Caco-2 (cell line): Measurements from ENCODE around the gene CYB561D1. TPM values are rescaled to one million over a fixed set of nuclear protein-coding genes. Genes with fewer than 3 reads are reported as not detected.
A peak's percentile ranks its signal among the peaks of the same experiment; 100 is the strongest.

Experiments
- BruUV-seq: library from RNA; stranded (reverse); fragments of 400-500 nt; replicated peaks from 2 replicates; lab custom pipeline; 2021; lab: Mats Ljungman, UMichigan
- CTCF ChIA-PET: fragments of 300-600 bp; sonication (Branson Sonifier 250); formaldehyde crosslinking; loops from one replicate; lab custom pipeline; 2022; ENCODE audit warnings: antibody characterized with exemption; lab: Charles Lee
- POLR2A ChIA-PET: fragments of 300-600 bp; sonication (Branson Sonifier 250); formaldehyde crosslinking; loops from one replicate; lab custom pipeline; 2022; ENCODE audit warnings: antibody characterized with exemption; lab: Charles Lee
- DNase-seq, 2 experiments: peaks; one replicate each; pipeline versions ENCODE4 v3.0.0 to v3.0.0-alpha.2; 2020 to 2022
- H3K27me3 ChIP-seq: replicated peaks from 2 replicates; pipeline ENCODE4 v1.6.0; 2011; ENCODE audit warnings: low read length; ENCODE audit not compliant: control insufficient read depth, insufficient read depth
- H3K36me3 ChIP-seq: 2 replicates; pipeline ENCODE4 v1.5.1; 2011; ENCODE audit warnings: low read length; ENCODE audit not compliant: control insufficient read depth, insufficient read depth
- H3K4me1 ChIP-seq: fragments of 250-450 bp; sonication (Bioruptor Pico); 2 replicates; pipeline ENCODE4 v1.5.1; 2020; ENCODE audit warnings: mild to moderate bottlenecking
- H3K4me3 ChIP-seq: 2 replicates; pipeline ENCODE4 v1.5.1; 2011; ENCODE audit warnings: low read depth, mild to moderate bottlenecking, control low read depth, low read length
- H3K9me3 ChIP-seq: fragments of 250-450 bp; sonication (Bioruptor Pico); 2 replicates; pipeline ENCODE4 v1.5.1; 2020; ENCODE audit warnings: mild to moderate bottlenecking, moderate library complexity
- H3K27ac Mint-ChIP-seq: one replicate; pipeline ENCODE4 v1.8.0; 2022; ENCODE audit warnings: mixed read lengths; ENCODE audit not compliant: unreplicated experiment
- H3K27me3 Mint-ChIP-seq: one replicate; pipeline ENCODE4 v1.8.0; 2022; ENCODE audit warnings: mixed read lengths; ENCODE audit not compliant: insufficient read depth, unreplicated experiment
- H3K36me3 Mint-ChIP-seq: one replicate; pipeline ENCODE4 v1.8.0; 2022; ENCODE audit warnings: mild to moderate bottlenecking, mixed read lengths; ENCODE audit not compliant: insufficient read depth, unreplicated experiment
- H3K4me1 Mint-ChIP-seq: one replicate; pipeline ENCODE4 v1.8.0; 2022; ENCODE audit warnings: low read depth, mixed read lengths; ENCODE audit not compliant: unreplicated experiment
- H3K4me3 Mint-ChIP-seq: one replicate; pipeline ENCODE4 v1.8.0; 2022; ENCODE audit warnings: mild to moderate bottlenecking, moderate library complexity, mixed read lengths; ENCODE audit not compliant: unreplicated experiment
- H3K9me3 Mint-ChIP-seq: one replicate; pipeline ENCODE4 v1.8.0; 2022; ENCODE audit warnings: mixed read lengths; ENCODE audit not compliant: unreplicated experiment
- intact Hi-C: fragments of 100-400 bp; cut with micrococcal nuclease; formaldehyde crosslinking; loops from one replicate; pipeline ENCODE4 v1.10.0; 2022; ENCODE audit not compliant: unreplicated experiment
- total RNA-seq: library from RNA; stranded (reverse); gene quantifications from 2 replicates; pipeline ENCODE4 v1.2.3, GENCODE V29; 2022
- TF ChIP-seq, protein P1 (sequence below), 2 experiments: fragments of 200-600 bp in 1 of 2; IDR thresholded peaks; 1 replicate in 1 of 2; 2 replicates in 1 of 2; pipeline versions ENCODE4 v1.5.1 to v1.8.0; 2011 to 2022; ENCODE audit warnings: antibody characterized with exemption in 1 of 2, control low read depth in 1 of 2, inconsistent platforms in 1 of 2, low read depth in 1 of 2, low read length in 1 of 2, mild to moderate bottlenecking in 1 of 2, moderate library complexity in 1 of 2; ENCODE audit not compliant: insufficient read depth in 1 of 2, severe bottlenecking in 1 of 2, unreplicated experiment in 1 of 2

Gene CYB561D1
- total RNA-seq, 1 experiment from 2014 or later = 7.3 TPM

DNA sequence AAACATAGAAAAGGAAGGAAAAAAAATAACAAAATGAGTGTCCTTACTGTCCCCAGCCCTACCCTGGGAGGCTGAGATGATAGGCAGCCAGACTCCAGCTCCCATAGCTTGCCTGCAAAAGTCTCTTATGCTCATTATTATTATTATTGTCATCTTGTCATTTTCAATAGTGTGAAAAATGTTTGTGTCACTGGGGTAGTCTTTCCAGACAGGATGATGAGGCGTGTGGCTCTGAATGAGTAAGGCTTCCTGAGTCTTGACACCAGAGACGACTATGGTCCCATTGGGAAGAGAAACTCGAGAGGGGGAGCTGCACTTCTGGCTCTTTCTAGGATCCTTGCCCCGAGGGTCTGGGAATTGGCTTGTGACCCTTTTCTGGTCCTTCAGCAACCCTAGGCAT lies 1.1 kb upstream of the CYB561D1 start:
- Mint-ChIP-seq H3K4me3 (no peak overlapping the region), H3K36me3 (peaks cover 6% of the 10 kb centered on the region), H3K4me1 (no peaks in the 10 kb centered on the region), H3K27ac (no peak overlapping the region), H3K27me3 (no peaks in the 10 kb centered on the region), H3K9me3 (no peaks in the 10 kb centered on the region)
- Histone ChIP-seq H3K4me3 (no peak overlapping the region), H3K4me1 (no peaks in the 10 kb centered on the region), H3K36me3 (no peaks in the 10 kb centered on the region), H3K27me3 (no peaks in the 10 kb centered on the region), H3K9me3 (no peaks in the 10 kb centered on the region)
- TF ChIP-seq, protein P1, sequence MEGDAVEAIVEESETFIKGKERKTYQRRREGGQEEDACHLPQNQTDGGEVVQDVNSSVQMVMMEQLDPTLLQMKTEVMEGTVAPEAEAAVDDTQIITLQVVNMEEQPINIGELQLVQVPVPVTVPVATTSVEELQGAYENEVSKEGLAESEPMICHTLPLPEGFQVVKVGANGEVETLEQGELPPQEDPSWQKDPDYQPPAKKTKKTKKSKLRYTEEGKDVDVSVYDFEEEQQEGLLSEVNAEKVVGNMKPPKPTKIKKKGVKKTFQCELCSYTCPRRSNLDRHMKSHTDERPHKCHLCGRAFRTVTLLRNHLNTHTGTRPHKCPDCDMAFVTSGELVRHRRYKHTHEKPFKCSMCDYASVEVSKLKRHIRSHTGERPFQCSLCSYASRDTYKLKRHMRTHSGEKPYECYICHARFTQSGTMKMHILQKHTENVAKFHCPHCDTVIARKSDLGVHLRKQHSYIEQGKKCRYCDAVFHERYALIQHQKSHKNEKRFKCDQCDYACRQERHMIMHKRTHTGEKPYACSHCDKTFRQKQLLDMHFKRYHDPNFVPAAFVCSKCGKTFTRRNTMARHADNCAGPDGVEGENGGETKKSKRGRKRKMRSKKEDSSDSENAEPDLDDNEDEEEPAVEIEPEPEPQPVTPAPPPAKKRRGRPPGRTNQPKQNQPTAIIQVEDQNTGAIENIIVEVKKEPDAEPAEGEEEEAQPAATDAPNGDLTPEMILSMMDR (IDR thresholded peaks at IDR 0.05; ENCODE audit: insufficient read depth in 1 of 2, low read depth in 1 of 2, low read length in 1 of 2, severe bottlenecking in 1 of 2, unreplicated experiment in 1 of 2) = no peak
- intact Hi-C loops = no loop called here
- DNase-seq = no peak
- BruUV-seq = no TSS peak
- POLR2A ChIA-PET = interaction anchor here (0.9 kb wide), 1 partner anchor 56 kb away, joined by 3 read pairs; the partner anchor contains the start of gene GNAI3
- CTCF ChIA-PET = interaction anchor here (0.6 to 11.6 kb wide), 3 partner anchors 17 to 235 kb away, joined by 3 to 131 read pairs (median 3); partner anchors contain the start of gene AMIGO1

DNA sequence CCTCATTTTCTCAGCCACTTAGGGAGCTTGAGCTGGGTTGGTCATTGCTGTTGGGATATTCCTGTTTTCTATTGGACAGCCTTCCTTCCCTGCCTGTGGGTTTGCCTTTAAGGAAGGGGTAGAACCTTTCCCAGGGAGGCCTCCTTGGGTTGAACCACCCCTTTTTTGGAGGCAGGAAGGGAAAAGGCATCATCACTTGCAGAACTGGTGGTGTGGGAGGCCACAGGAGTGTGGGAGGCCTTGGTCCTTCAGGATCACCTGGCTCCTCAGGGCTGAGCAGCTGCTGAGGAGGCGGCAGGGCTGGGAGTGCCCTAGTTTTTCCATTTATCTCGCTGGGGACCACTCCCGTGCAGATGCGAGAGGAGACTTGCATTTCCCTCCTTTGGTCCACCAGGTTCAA lies 667 bp upstream of the CYB561D1 start:
- Mint-ChIP-seq H3K4me1 (no peaks in the 10 kb centered on the region), H3K4me3 (peak overlapping the region; percentile 97), H3K36me3 (peaks cover 6% of the 10 kb centered on the region), H3K27ac (no peak overlapping the region), H3K9me3 (no peaks in the 10 kb centered on the region), H3K27me3 (no peaks in the 10 kb centered on the region)
- Histone ChIP-seq H3K36me3 (no peaks in the 10 kb centered on the region), H3K9me3 (no peaks in the 10 kb centered on the region), H3K27me3 (no peaks in the 10 kb centered on the region), H3K4me1 (no peaks in the 10 kb centered on the region), H3K4me3 (no peak overlapping the region)
- BruUV-seq = no TSS peak
- ChIA-PET POLR2A (interaction anchor here (0.6 kb wide), 1 partner anchor 354 kb away, joined by 7 read pairs; no protein-coding TSS in a partner anchor), CTCF (interaction anchor here (0.6 to 11.6 kb wide), 4 partner anchors 10 to 327 kb away, joined by 5 to 131 read pairs (median 6); partner anchors contain the start of gene ATXN7L2)
- TF ChIP-seq, protein P1 (IDR thresholded peaks at IDR 0.05; ENCODE audit: insufficient read depth in 1 of 2, low read depth in 1 of 2, low read length in 1 of 2, severe bottlenecking in 1 of 2, unreplicated experiment in 1 of 2) = no peak
- DNase-seq = no peak
- intact Hi-C loops = no loop called here

DNA sequence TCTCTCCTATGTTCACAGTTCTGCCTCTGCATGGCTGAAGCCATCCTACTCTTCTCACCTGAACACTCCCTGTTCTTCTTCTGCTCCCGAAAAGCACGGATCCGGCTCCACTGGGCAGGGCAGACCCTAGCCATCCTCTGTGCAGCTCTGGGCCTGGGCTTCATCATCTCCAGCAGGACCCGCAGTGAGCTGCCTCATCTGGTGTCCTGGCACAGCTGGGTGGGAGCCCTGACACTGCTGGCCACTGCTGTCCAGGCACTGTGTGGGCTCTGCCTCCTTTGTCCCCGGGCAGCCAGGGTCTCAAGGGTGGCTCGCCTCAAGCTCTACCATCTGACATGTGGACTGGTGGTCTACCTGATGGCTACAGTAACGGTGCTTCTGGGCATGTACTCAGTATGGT lies 1.8 kb downstream of the CYB561D1 start:
- peaks cover 6% of the 10 kb centered on the region for H3K36me3 Mint-ChIP-seq
- no peak overlapping the region for H3K4me3 ChIP-seq
- no peaks in the 10 kb centered on the region for H3K36me3 ChIP-seq
- TF ChIP-seq, protein P1 (IDR thresholded peaks at IDR 0.05; ENCODE audit: insufficient read depth in 1 of 2, low read depth in 1 of 2, low read length in 1 of 2, severe bottlenecking in 1 of 2, unreplicated experiment in 1 of 2) = no peak
- intact Hi-C loops = no loop called here
- no peaks in the 10 kb centered on the region for H3K9me3 ChIP-seq
- H3K27me3 Mint-ChIP-seq = no peaks in the 10 kb centered on the region
- H3K27me3 ChIP-seq = no peaks in the 10 kb centered on the region
- ChIA-PET CTCF (interaction anchor here (11.6 kb wide), 1 partner anchor 36 kb away, joined by 131 read pairs; no protein-coding TSS in a partner anchor), POLR2A (no interaction called here)
- H3K4me3 Mint-ChIP-seq = peak overlapping the region; percentile 97
- H3K4me1 ChIP-seq = no peaks in the 10 kb centered on the region
- no TSS peak for BruUV-seq
- no peaks in the 10 kb centered on the region for H3K4me1 Mint-ChIP-seq
- DNase-seq = no peak
- no peaks in the 10 kb centered on the region for H3K9me3 Mint-ChIP-seq
- H3K27ac Mint-ChIP-seq = no peak overlapping the region
